H1 (cell line): Measurements from ENCODE around the gene SLC26A4. TPM values are rescaled to one million over a fixed set of nuclear protein-coding genes. Genes with fewer than 3 reads are reported as not detected.

Source experiments
- CTCF ChIA-PET: fragments of 300-600 bp; sonication (Branson Sonifier 250); formaldehyde crosslinking; loops from one replicate; lab custom pipeline; 2021; ENCODE audit not compliant: partially characterized antibody; lab: Charles Lee
- POLR2A ChIA-PET: fragments of 300-600 bp; sonication (Branson Sonifier 250); formaldehyde crosslinking; loops from one replicate; lab custom pipeline; 2021; ENCODE audit warnings: inconsistent platforms; ENCODE audit not compliant: partially characterized antibody; lab: Charles Lee
- DNase-seq, 2 experiments: peaks; one replicate each; pipeline versions ENCODE4 v3.0.0 to v3.0.0-alpha.2; 2010 to 2022; ENCODE audit warnings: low spot score in 2 of 2, low read depth in 1 of 2, mixed read lengths in 1 of 2
- FAIRE-seq: peaks from 2 replicates; lab custom pipeline; 2011; peaks lifted over from hg19 to GRCh38; lab: Jason Lieb, UNC
- H2AFZ ChIP-seq: 2 replicates; pipeline ENCODE4 v1.8.1; 2012; ENCODE audit warnings: low read length, inconsistent platforms
- H2AK5ac ChIP-seq: 2 replicates; pipeline ENCODE4 v1.6.1; 2013; ENCODE audit warnings: low read depth, low read length
- H2BK120ac ChIP-seq: replicated peaks from 2 replicates; pipeline ENCODE3; 2013; ENCODE audit warnings: low read depth, low read length, inconsistent platforms
- H2BK12ac ChIP-seq: 2 replicates; pipeline ENCODE4 v1.6.1; 2013; ENCODE audit warnings: low read depth, low read length
- H2BK15ac ChIP-seq: 2 replicates; pipeline ENCODE4 v1.6.1; 2013; ENCODE audit warnings: low read length
- H2BK20ac ChIP-seq: 2 replicates; pipeline ENCODE4 v1.6.1; 2013; ENCODE audit warnings: low read length
- H2BK5ac ChIP-seq: 2 replicates; pipeline ENCODE4 v1.6.1; 2013; ENCODE audit warnings: low read depth, low read length
- H3K14ac ChIP-seq: 2 replicates; pipeline ENCODE4 v1.6.1; 2013; ENCODE audit warnings: inconsistent platforms; ENCODE audit not compliant: insufficient read length
- H3K18ac ChIP-seq: 2 replicates; pipeline ENCODE4 v1.6.1; 2013; ENCODE audit warnings: low read length; ENCODE audit errors: extremely low read depth
- H3K23ac ChIP-seq: 2 replicates; pipeline ENCODE4 v1.6.1; 2013; ENCODE audit warnings: inconsistent platforms; ENCODE audit not compliant: insufficient read length
- H3K23me2 ChIP-seq: 2 replicates; pipeline ENCODE4 v1.6.1; 2013; ENCODE audit warnings: low read depth, low read length
- H3K27ac ChIP-seq: 2 replicates; pipeline ENCODE4 v1.6.1; 2011; ENCODE audit warnings: low read depth, low read length, inconsistent platforms
- H3K27me3 ChIP-seq, 4 experiments: replicated peaks in 1 of 4; 1 replicate in 1 of 4; 2 replicates in 3 of 4; pipeline versions ENCODE4 v1.6.1 to v1.8.1; 2011 to 2013; ENCODE audit warnings: low read length in 3 of 4, mild to moderate bottlenecking in 3 of 4, inconsistent platforms in 2 of 4, mixed read lengths in 2 of 4, moderate library complexity in 1 of 4; ENCODE audit not compliant: control insufficient read depth in 3 of 4, insufficient read depth in 3 of 4; ENCODE audit errors: extremely low read depth in 1 of 4
- H3K36me3 ChIP-seq, 4 experiments: 2 replicates each; pipeline versions ENCODE4 v1.6.1 to v1.8.1; 2011 to 2013; ENCODE audit warnings: mild to moderate bottlenecking in 4 of 4, low read length in 3 of 4, moderate library complexity in 2 of 4, control low read depth in 1 of 4, inconsistent platforms in 1 of 4; ENCODE audit not compliant: insufficient read depth in 4 of 4, control insufficient read depth in 2 of 4
- H3K4ac ChIP-seq: replicated peaks from 2 replicates; pipeline ENCODE3; 2013; ENCODE audit warnings: low read length, low read depth, mixed read lengths, inconsistent platforms; ENCODE audit not compliant: insufficient read length
- H3K4me1 ChIP-seq, 4 experiments: replicated peaks in 1 of 4; 1 replicate in 1 of 4; 2 replicates in 3 of 4; pipeline versions ENCODE4 v1.6.1 to v1.8.1; 2011 to 2013; ENCODE audit warnings: low read length in 3 of 4, inconsistent platforms in 2 of 4, mixed read lengths in 1 of 4; ENCODE audit not compliant: insufficient read depth in 4 of 4, control insufficient read depth in 3 of 4
- H3K4me2 ChIP-seq, 2 experiments: 2 replicates each; pipeline versions ENCODE4 v1.6.1 to v1.8.1; 2011 to 2013; ENCODE audit warnings: low read depth in 2 of 2, low read length in 2 of 2, control low read depth in 1 of 2, inconsistent platforms in 1 of 2, mild to moderate bottlenecking in 1 of 2; ENCODE audit not compliant: insufficient read depth in 1 of 2
- H3K4me3 ChIP-seq, 4 experiments: fragments of 200-600, 300-600 bp in 1 of 4; sonication (generic), shearing (Covaris generic), sonication (Bioruptor Twin) in 1 of 4; 2 replicates each; pipeline versions ENCODE4 v1.5.1 to v1.8.1; 2011 to 2016; ENCODE audit warnings: low read length in 4 of 4, low read depth in 3 of 4, control low read depth in 2 of 4, inconsistent platforms in 2 of 4, mild to moderate bottlenecking in 2 of 4, mixed read lengths in 1 of 4, moderate library complexity in 1 of 4; ENCODE audit not compliant: insufficient read depth in 2 of 4; ENCODE audit errors: extremely low read depth in 1 of 4
- H3K56ac ChIP-seq: replicated peaks from 2 replicates; pipeline ENCODE3; 2013; ENCODE audit warnings: low read depth, mild to moderate bottlenecking, mixed read lengths, low read length, inconsistent platforms; ENCODE audit not compliant: insufficient read length
- H3K79me1 ChIP-seq: 2 replicates; pipeline ENCODE4 v1.6.1; 2013; ENCODE audit warnings: low read depth, low read length, control low read depth
- H3K79me2 ChIP-seq, 2 experiments: 2 replicates each; pipeline versions ENCODE4 v1.6.1 to v1.8.1; 2012 to 2013; ENCODE audit warnings: low read length in 2 of 2, mild to moderate bottlenecking in 2 of 2, inconsistent platforms in 1 of 2; ENCODE audit not compliant: insufficient read depth in 2 of 2, control insufficient read depth in 1 of 2
- H3K9ac ChIP-seq, 4 experiments: replicated peaks in 1 of 4; 1 replicate in 1 of 4; 2 replicates in 3 of 4; pipeline versions ENCODE4 v1.6.1 to v1.8.1; 2011 to 2013; ENCODE audit warnings: low read depth in 3 of 4, low read length in 3 of 4, control low read depth in 2 of 4, mild to moderate bottlenecking in 2 of 4, moderate library complexity in 2 of 4, inconsistent platforms in 1 of 4; ENCODE audit errors: extremely low read depth in 1 of 4
- H3K9me3 ChIP-seq, 2 experiments: 2 replicates each; pipeline versions ENCODE4 v1.6.1 to v1.8.1; 2012 to 2013; ENCODE audit warnings: mild to moderate bottlenecking in 2 of 2, moderate library complexity in 2 of 2, control low read depth in 1 of 2, inconsistent platforms in 1 of 2, low read depth in 1 of 2, low read length in 1 of 2, mixed read lengths in 1 of 2; ENCODE audit not compliant: insufficient read depth in 2 of 2
- H4K20me1 ChIP-seq, 2 experiments: replicated peaks in 1 of 2; 2 replicates each; pipeline versions ENCODE3 to v1.8.1; 2011 to 2013; ENCODE audit warnings: inconsistent platforms in 2 of 2, low read length in 2 of 2, mild to moderate bottlenecking in 1 of 2; ENCODE audit not compliant: insufficient read depth in 2 of 2, control insufficient read depth in 1 of 2
- H4K5ac ChIP-seq: 2 replicates; pipeline ENCODE4 v1.6.1; 2013; ENCODE audit warnings: low read length, low read depth, mixed read lengths, inconsistent platforms; ENCODE audit not compliant: insufficient read length
- H4K8ac ChIP-seq: 2 replicates; pipeline ENCODE4 v1.8.0; 2013; ENCODE audit warnings: mild to moderate bottlenecking, moderate library complexity, low read length, inconsistent platforms; ENCODE audit not compliant: insufficient read depth; ENCODE audit errors: extremely low read depth
- H4K91ac ChIP-seq: replicated peaks from 2 replicates; pipeline ENCODE3; 2013; ENCODE audit warnings: low read length, mixed read lengths, inconsistent platforms; ENCODE audit not compliant: insufficient read length
- ASH2L ChIP-seq: fragments of 200-600, 300-600 bp; sonication (generic); IDR thresholded peaks from one replicate; pipeline ENCODE4 v1.7.1; 2017; ENCODE audit warnings: low read length
- CBX8 ChIP-seq: fragments of 300-800, 300-1000 bp; sonication (generic); IDR thresholded peaks from 2 replicates; pipeline ENCODE4 v1.7.1; 2016; ENCODE audit warnings: low read depth, low read length, borderline replicate concordance
- CREB1 ChIP-seq: IDR thresholded peaks from 2 replicates; pipeline ENCODE4 v1.6.1; 2012; ENCODE audit warnings: inconsistent platforms
- SAP30 ChIP-seq: fragments of 300-600 bp; sonication (generic); IDR thresholded peaks from 2 replicates; pipeline ENCODE4 v1.7.1; 2012; ENCODE audit warnings: low read length, moderate library complexity, mild to moderate bottlenecking, inconsistent platforms; ENCODE audit not compliant: insufficient read depth, insufficient replicate concordance
- TEAD4 ChIP-seq: IDR thresholded peaks from 2 replicates; pipeline ENCODE4 v1.6.1; 2012; ENCODE audit warnings: low read depth, low read length, inconsistent platforms, mixed read lengths
- WGBS, 2 experiments: shearing (Covaris generic) in 1 of 2; methylation state at CpG; one replicate each; pipeline versions ENCODE4 v1.1.6 to v1.1.7; 2013 to 2015; ENCODE audit warnings: low lambda C conversion rate in 2 of 2, mixed read lengths in 2 of 2, inconsistent platforms in 1 of 2, low coverage in 1 of 2, missing lambda C conversion rate in 1 of 2; ENCODE audit not compliant: insufficient replicate concordance in 2 of 2, insufficient coverage in 1 of 2, insufficient read length in 1 of 2; ENCODE audit errors: extremely low coverage in 1 of 2, missing lambda C conversion rate in 1 of 2; 5-methylcytosine and 5-hydroxymethylcytosine counted together
- polyA plus RNA-seq, 7 experiments: library from polyadenylated mRNA; depleted of rRNA in 3 of 7; stranded (reverse) in 5 of 7; unstranded in 2 of 7; fragments of >200 nt in 5 of 7; fragments of 200-250 nt in 2 of 7; gene quantifications; 1 replicate in 5 of 7; 2 replicates in 1 of 7; 4 replicates in 1 of 7; pipeline versions ENCODE4 v1.2.1 to v1.2.3, GENCODE V29; 2011 to 2013; ENCODE audit warnings: missing spikeins in 2 of 7, mixed read lengths in 2 of 7
- total RNA-seq: library from RNA; stranded (reverse); fragmentation: NEBNext Ultra II Directional; extraction: Animal tissue kit (Norgen Biotek cat#: 25700); gene quantifications from 2 replicates; pipeline ENCODE4 v1.2.1, GENCODE V29; 2021

Gene SLC26A4
- total and polyA plus RNA-seq, 2 of the 8 experiments (the other 6 are each of a cell fraction or from before 2014, with no cell fraction given), result 0.11 to 0.35 TPM

GRCh38 chr7:107692501-107692900 is 31.9 kb downstream of the SLC26A4 start:
- H2BK12ac ChIP-seq, result no peak overlapping the region
- H3K27ac ChIP-seq, result no peak overlapping the region
- H3K23ac ChIP-seq, result no peak overlapping the region
- H3K9ac ChIP-seq, result no peak overlapping the region
- H3K79me1 ChIP-seq, result no peaks in the 10 kb centered on the region
- no peaks in the 10 kb centered on the region for H3K79me2 ChIP-seq
- ChIA-PET POLR2A (no interaction called here), CTCF (interaction anchor here (0.6 to 1.5 kb wide), 5 partner anchors 16 to 179 kb away, joined by 3 to 4 read pairs (median 3); no protein-coding TSS in a partner anchor)
- no peak overlapping the region for H4K91ac ChIP-seq
- no peak overlapping the region for H3K18ac ChIP-seq
- no peak overlapping the region for H4K8ac ChIP-seq
- peaks cover 0 to 3% (median 2%) of the 10 kb centered on the region in 4 experiments; a peak in 3 of 7 replicates for H3K4me1 ChIP-seq
- H2AK5ac ChIP-seq, result no peak overlapping the region
- H2AFZ ChIP-seq, result 0 out of 2 replicates have a peak overlapping the region, but pooled peaks have one; percentile 61
- no peaks in the 10 kb centered on the region for H3K36me3 ChIP-seq
- no peaks in the 10 kb centered on the region; the same call in 1 of the 2 replicates for H3K23me2 ChIP-seq
- WGBS, 2 experiments, result 81% methylated on average over 1 of the region's 1 CpG; no CpG with 5 or more reads in 1 of the 2 experiments
- H3K4me3 ChIP-seq, result no peak overlapping the region
- no peak for DNase-seq
- H4K5ac ChIP-seq, result no peak overlapping the region
- no peaks in the 10 kb centered on the region for H3K9me3 ChIP-seq
- H2BK20ac ChIP-seq, result no peak overlapping the region
- H3K4me2 ChIP-seq, result no peak overlapping the region
- TF ChIP-seq CREB1 (no peak), SAP30 (no peak), TEAD4 (no peak), CBX8 (no peak), ASH2L (no peak)
- TF ChIP-seq, all 59 proteins: peak for 0
- Histone ChIP-seq H4K20me1 (no peaks in the 10 kb centered on the region), H2BK15ac (no peak overlapping the region), H2BK120ac (no peak overlapping the region), H3K27me3 (no peaks in the 10 kb centered on the region), H2BK5ac (no peak overlapping the region), H3K56ac (no peak overlapping the region), H3K14ac (no peak overlapping the region), H3K4ac (no peak overlapping the region)
- FAIRE-seq, result no peak
